BE2C (cell line): ENCODE results near the gene MPRIP.

Experiments
- DNase-seq: peaks from one replicate; pipeline ENCODE4 v3.0.0-alpha.2; 2020
- H3K27me3 ChIP-seq: fragments of 250-450 bp; sonication (Bioruptor Pico); 2 replicates; pipeline ENCODE4 v1.5.1; 2020; ENCODE audit warnings: mild to moderate bottlenecking
- H3K36me3 ChIP-seq: fragments of 250-450 bp; sonication (Bioruptor Pico); 2 replicates; pipeline ENCODE4 v1.5.1; 2020; ENCODE audit warnings: mild to moderate bottlenecking
- H3K4me1 ChIP-seq: fragments of 250-450 bp; sonication (Bioruptor Pico); 2 replicates; pipeline ENCODE4 v1.5.1; 2020
- H3K4me3 ChIP-seq: 2 replicates; pipeline ENCODE4 v1.5.1; 2011; ENCODE audit warnings: low read depth, low read length
- H3K9me3 ChIP-seq: fragments of 250-450 bp; sonication (Bioruptor Pico); 2 replicates; pipeline ENCODE4 v1.5.1; 2020
- CTCF ChIP-seq: IDR thresholded peaks from 2 replicates; pipeline ENCODE4 v1.5.1; 2012; ENCODE audit warnings: mild to moderate bottlenecking, low read depth, low read length

The MPRIP gene

GRCh38 chr17:17077101-17077500, 34.8 kb downstream of the MPRIP start:
- TF ChIP-seq CTCF = no peak
- H3K36me3 ChIP-seq = peaks cover 3% of the 10 kb centered on the region; the same call in 1 of the 2 replicates

GRCh38 chr17:17077861-17078732, 35.8 kb downstream of the MPRIP start:
- Histone ChIP-seq H3K4me1 (peaks cover 11% of the 10 kb centered on the region), H3K4me3 (no peak overlapping the region), H3K9me3 (no peaks in the 10 kb centered on the region), H3K27me3 (no peaks in the 10 kb centered on the region), H3K36me3 (peaks cover 3% of the 10 kb centered on the region; the same call in 1 of the 2 replicates)
- no peak for TF ChIP-seq CTCF
- DNase-seq = no peak

More at GRCh38 chr17:17077101-17077500, 34.8 kb downstream of the MPRIP start:
- no peak overlapping the region for H3K4me3 ChIP-seq
- H3K4me1 ChIP-seq = peaks cover 13% of the 10 kb centered on the region
- no peaks in the 10 kb centered on the region for H3K9me3 ChIP-seq
- DNase-seq = no peak
- no peaks in the 10 kb centered on the region for H3K27me3 ChIP-seq

- Histone ChIP-seq H3K4me1 (peaks cover 9% of the 10 kb centered on the region), H3K27me3 (no peaks in the 10 kb centered on the region), H3K9me3 (no peaks in the 10 kb centered on the region), H3K4me3 (no peak overlapping the region), H3K36me3 (peaks cover 3% of the 10 kb centered on the region; the same call in 1 of the 2 replicates)
- no peak for DNase-seq
- TF ChIP-seq CTCF = no peak
Observed at GRCh38 chr17:17078832-17079231, 36.6 kb downstream of the MPRIP start.

- Histone ChIP-seq H3K9me3 (no peaks in the 10 kb centered on the region), H3K36me3 (peaks cover 3% of the 10 kb centered on the region; the same call in 1 of the 2 replicates), H3K27me3 (no peaks in the 10 kb centered on the region), H3K4me1 (peaks cover 9% of the 10 kb centered on the region), H3K4me3 (no peak overlapping the region)
- no peak for TF ChIP-seq CTCF
- DNase-seq = no peak
Observed at GRCh38 chr17:17079336-17079735, 37.1 kb downstream of the MPRIP start.

- no peak for DNase-seq
- Histone ChIP-seq H3K4me1 (peaks cover 8% of the 10 kb centered on the region), H3K36me3 (peaks cover 3% of the 10 kb centered on the region; the same call in 1 of the 2 replicates), H3K27me3 (no peaks in the 10 kb centered on the region), H3K9me3 (no peaks in the 10 kb centered on the region), H3K4me3 (no peak overlapping the region)
- no peak for TF ChIP-seq CTCF
Observed at GRCh38 chr17:17079761-17080160, 37.5 kb downstream of the MPRIP start.

DNA sequence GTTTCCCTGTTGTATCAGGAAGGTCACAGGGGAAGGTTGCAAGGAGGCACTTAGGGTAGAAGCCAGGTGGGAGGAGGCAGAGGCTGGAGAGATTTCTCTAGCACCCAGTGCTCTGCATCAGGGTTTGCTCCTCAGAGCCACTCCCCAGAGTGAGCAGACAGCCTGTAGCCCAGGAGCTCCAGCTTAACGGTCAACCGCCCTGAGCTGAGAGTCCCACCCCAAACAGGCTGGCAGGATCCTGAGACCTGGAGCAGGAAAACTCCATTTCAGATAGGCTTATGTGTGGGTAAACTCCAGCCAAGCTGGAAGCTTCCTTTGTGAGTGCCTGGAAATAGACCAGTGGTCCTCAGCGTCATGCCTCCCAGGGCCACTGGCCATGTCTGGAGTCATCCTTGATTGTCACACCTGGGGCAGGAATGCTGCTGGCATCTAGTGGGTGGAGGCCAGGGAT, 37.9 kb downstream of the MPRIP start:
- Histone ChIP-seq H3K4me3 (no peak overlapping the region), H3K4me1 (peaks cover 4% of the 10 kb centered on the region), H3K27me3 (no peaks in the 10 kb centered on the region), H3K9me3 (no peaks in the 10 kb centered on the region), H3K36me3 (peaks cover 3% of the 10 kb centered on the region; the same call in 1 of the 2 replicates)
- no peak for TF ChIP-seq CTCF
- no peak for DNase-seq
